Smooth muscle cell of the brain vasculature (primary cell): ENCODE measurements around the gene HOXB5.

ENCODE experiments used
- DNase-seq: peaks from one replicate; pipeline ENCODE4 v3.0.0-alpha.2; 2012; ENCODE audit warnings: low read depth, low spot score

The HOXB5 gene

GRCh38 chr17:48603959-48604769, 10.6 kb upstream of the HOXB5 start:
- DNase-seq = no peak

GRCh38 chr17:48601539-48602425, 8.2 kb upstream of the HOXB5 start:
- DNase-seq = no peak

DNA sequence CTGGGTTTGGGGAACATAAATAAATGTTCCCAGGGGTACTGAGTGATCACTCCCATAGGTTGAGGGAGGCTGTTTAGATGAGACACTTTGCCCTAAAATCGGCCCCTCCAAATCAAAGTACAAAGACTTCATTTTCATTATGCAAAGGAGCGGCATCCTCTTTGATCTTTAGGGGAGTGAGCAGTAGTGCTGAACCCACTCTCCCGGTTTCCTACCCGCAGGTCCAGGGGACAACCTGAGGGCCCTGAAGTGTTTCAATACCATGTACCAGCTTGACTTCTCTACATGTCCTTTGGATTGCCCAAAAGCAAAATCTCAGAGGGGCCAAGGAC, 7.6 kb upstream of the HOXB5 start:
- DNase-seq = no peak

GRCh38 chr17:48600244-48601098, 6.9 kb upstream of the HOXB5 start:
- DNase-seq = no peak

GRCh38 chr17:48599354-48599753, 5.8 kb upstream of the HOXB5 start:
- DNase-seq = no peak

- DNase-seq = no peak
These were observed 5.2 kb upstream of the HOXB5 start for GRCh38 chr17:48598736-48599135.

DNA sequence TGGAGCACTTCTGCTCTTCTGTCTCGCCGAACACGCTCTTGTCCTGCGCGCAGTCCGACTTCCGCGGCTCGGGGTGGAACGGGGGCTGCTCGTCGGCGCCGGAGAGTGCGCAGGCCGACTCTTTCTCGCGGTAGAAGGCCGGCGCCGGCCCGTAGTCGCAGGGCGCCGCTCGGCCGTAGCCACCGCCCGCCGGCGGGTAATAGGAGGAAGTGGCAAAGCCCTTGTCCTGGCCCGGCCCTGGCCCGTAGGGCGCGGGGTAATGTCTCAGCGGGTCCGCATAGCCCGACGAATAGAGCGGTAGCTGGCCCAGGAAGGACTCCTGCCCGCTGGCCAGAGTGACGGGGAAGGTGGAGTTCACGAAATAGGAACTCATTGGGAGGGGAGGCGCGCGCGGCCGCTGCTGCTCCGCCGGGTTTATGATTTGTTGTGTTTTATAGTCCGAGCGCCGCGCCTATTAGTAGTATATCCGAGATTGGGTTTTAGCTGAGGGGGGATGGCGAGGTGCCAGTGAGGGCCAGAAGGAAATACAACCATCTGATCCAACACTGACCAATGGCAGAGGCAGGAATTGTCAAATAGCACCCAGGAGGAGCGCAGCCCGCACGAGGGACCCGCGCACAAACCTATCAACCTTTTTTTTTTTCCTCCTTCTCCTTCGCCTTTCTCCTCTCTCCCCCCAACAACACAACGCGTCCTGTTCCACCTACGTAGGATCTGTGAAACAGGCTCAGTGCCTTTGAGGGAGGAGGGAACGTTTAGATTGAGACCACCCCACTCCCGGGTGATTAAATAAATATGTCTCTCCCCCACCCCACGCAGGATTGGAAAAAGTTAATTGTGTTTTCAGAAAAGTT, 4.4 kb upstream of the HOXB5 start:
- DNase-seq = no peak

DNA sequence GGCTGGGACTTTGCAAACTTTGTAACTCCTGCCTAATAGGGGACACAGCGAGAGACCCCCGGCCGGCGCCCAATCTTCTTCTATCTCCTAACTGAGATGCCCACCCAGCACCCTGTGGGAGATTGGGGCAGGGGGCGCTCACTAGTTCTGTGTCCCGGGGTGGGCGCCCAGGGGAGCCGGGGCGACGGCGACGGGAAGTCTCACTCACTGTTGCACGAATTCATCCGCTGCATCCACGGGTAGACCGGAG, 3.9 kb upstream of the HOXB5 start:
- DNase-seq = no peak

- DNase-seq = no peak
These were observed 3.4 kb upstream of the HOXB5 start for GRCh38 chr17:48596735-48597527.

DNA sequence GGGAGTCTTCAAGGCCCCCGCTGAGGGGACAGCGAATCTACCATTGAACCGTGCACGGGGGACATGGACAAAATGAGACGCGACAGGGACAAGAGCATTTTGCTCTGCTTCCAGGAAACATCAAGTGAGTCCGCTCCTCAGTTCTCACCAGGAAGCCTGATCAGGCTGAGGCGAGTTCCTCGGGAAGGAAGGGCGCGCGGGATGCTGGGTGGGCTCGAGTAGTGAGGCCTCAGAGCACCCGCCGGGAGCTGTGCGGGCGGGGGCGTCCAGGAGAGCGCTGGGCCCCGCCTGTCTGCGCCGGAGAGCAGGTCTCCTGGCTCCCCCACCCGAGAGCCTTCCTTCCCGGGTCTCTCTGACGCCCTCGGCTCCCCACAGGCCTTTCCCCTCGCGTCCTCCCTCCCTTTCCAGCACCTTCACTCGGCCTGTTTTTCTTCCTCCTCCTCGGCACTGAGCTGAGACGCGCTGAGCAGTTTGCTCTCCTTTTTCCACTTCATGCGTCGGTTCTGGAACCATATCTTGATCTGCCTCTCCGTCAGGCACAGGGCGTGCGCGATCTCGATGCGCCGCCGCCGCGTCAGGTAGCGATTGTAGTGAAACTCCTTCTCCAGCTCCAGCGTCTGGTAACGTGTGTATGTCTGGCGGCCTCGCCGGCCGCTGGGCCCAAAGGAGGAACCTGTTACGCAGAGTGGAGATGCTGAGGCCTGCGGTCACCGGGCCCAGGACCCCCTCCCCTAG, 2.6 kb upstream of the HOXB5 start:
- no peak for DNase-seq

GRCh38 chr17:48595278-48595999, 1.9 kb upstream of the HOXB5 start:
- DNase-seq = no peak

DNA sequence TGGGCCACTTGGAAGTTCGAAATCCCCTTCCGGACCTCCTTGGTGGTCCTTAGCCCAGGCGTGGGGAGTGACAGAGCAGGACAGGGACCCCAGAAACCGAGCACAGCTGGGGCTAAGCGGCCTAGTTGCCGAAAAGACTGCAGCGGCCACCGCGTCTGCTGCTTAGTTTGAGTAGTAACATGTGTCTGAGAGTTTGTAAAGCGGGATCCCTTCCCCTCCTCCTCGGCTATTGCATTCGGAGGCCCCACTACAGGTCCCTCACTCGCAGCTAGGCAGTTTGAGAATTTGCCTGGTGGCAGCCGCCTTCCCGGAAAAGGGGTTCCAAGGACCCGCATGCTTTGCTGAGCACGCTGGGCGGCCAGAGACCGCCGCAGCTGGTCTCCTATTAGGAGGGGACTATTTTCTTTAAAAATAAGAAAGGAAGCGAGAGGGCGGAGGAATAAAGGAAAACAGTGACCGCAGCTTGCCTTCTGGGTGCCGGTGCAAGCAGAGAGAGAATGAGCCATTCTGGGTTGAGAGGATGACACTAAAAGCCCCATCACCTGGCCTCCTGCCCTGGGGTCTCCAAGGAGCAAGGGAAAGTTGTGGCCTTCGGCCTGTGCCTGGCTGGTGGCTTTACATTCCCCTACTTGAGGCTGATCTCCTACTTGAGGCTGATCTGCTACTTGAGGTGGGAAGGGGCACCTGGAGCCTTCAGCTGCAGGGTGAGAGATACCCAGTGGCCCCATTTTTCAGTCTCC, 1.1 kb upstream of the HOXB5 start:
- DNase-seq = no peak

DNA sequence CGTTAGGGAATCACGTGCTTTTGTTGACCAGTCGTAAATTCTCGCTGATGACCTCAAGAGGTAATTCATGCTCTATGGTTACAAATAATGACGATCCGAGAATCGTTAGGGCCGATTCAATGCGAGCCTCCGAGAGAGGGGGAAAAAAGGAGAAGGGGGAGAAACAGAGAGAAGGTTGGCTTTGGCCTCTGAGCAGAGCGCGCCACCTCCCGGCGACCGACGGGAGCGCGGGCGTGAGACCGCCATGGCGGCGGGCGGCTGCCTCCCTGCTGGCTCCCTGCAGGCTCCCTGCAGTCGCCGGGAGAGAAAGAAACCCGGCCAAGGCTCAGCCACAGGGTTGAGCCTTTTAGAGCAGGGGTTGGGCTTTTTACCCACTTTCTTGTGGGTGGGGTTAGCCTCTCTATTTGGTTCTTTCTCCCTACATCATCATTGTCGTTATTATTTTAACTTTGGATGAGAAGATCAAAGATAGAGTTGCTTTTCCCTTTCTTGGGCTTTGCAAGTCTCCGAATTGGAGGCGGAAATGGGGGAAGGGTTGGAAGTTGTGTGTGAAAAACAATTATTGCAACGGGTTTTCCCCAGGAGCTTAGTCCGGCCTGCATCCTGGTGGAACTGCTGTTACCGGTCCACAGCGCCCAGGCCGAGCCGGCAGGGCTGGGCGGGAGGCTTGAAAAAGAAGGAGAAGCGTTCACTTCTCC, 410 bp upstream of the HOXB5 start:
- no peak for DNase-seq

DNA sequence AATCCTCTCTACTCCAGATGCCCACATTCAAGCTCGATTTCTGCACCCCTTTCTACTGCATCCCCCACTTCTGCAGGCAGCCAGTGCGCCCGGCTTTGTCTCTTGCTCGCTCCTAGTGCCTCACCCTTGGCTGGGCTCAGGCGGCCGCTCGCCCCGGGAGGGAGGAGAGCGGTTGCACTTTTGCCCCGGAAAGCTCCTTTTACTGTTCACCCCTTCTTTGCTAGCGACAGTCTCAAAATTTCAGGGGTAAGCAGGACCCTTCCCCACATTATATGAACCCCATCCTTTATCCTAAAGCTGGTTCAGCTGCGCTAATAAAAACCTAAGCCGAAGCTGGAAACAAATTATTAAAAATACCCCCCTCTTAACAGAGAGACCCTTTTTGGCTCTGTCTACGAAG, 1.0 kb downstream of the HOXB5 start:
- no peak for DNase-seq

- DNase-seq = no peak
These were observed 1.5 kb downstream of the HOXB5 start for GRCh38 chr17:48592057-48592514.

DNA sequence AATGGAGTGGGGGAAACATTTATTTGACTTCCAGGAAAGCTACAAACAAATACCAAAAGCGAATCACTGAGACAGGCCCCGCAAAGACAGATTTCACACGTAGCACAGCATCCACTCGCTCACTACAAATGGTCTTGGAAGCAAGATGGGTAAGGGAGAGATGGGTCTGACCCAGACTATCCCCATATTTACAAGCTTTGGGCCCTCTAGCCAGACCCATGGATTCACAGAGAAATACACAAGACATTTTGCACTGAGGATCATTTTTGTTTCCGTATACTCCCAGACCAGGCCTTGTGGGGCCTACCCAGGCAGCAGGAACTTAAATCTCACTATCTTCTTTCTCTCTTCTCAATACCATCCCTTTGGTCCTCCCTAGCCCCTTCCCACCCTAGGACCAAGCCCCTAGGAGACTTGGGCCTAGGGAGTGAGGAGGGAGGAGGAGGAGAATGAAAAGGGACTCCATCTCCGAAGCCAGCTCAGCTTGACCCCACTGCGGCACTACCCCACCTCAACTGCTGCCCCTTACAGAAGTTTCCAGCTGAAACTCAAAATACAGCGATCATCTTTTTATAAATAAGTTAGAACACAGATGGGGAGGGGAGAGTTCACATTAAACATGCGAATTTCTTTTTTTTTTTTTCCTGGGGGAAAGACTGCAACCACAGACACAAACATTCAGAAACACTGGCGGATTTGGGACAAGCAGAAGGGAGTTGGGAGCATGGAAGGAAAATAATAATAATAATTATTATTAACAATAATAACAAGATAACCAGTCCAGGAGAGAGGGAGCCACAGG, 2.1 kb downstream of the HOXB5 start:
- no peak for DNase-seq

GRCh38 chr17:48590607-48591161, 2.9 kb downstream of the HOXB5 start:
- DNase-seq = no peak
